HCT116 (cell line): ENCODE measurements around the gene FRMD4A. TPM values are rescaled to one million over a fixed set of nuclear protein-coding genes. Genes with fewer than 3 reads are reported as not detected.

Experiments used
- ATAC-seq: fragments of 200-7000 bp; cut with Tn5 transposase; 2 replicates; pipeline ENCODE4 v1.9.1; 2020; ENCODE audit warnings: mild to moderate bottlenecking, moderate library complexity
- BruUV-seq: library from RNA; stranded (reverse); fragments of 400-500 nt; replicated peaks from 2 replicates; lab custom pipeline; 2021; lab: Mats Ljungman, UMichigan
- CTCF ChIA-PET: fragments of 300-600 bp; sonication (Branson Sonifier 250); formaldehyde crosslinking; loops from one replicate; lab custom pipeline; 2021; ENCODE audit warnings: antibody characterized with exemption; lab: Charles Lee
- POLR2A ChIA-PET: fragments of 300-600, 350-600 bp; sonication (Branson Sonifier 250); formaldehyde crosslinking; loops from one replicate; lab custom pipeline; 2021; ENCODE audit warnings: antibody characterized with exemption; lab: Charles Lee
- RAD21 ChIA-PET, 2 experiments: fragments of 300-600 bp; sonication (Branson Sonifier 250); formaldehyde crosslinking; loops; one replicate each; lab custom pipeline; 2023; ENCODE audit warnings: low total read pairs in 2 of 2; ENCODE audit not compliant: uncharacterized antibody in 2 of 2, unreplicated experiment in 2 of 2, low non-redundant PET in 1 of 2; lab: Charles Lee
- DNase-seq: peaks from one replicate; pipeline ENCODE4 v3.0.0-alpha.2; 2010; ENCODE audit warnings: low read depth, low spot score
- H2AFZ ChIP-seq: fragments of 200-600 bp; shearing (Covaris generic), sonication (generic); 2 replicates; pipeline ENCODE4 v1.6.1; 2017; ENCODE audit warnings: low read depth, mixed run types, mixed read lengths, antibody characterized with exemption, low read length; ENCODE audit not compliant: poor library complexity, severe bottlenecking
- H3K27ac ChIP-seq: 2 replicates; pipeline ENCODE4 v1.5.1; 2012; ENCODE audit warnings: low read depth, low read length
- H3K27me3 ChIP-seq: fragments of 200-600 bp; sonication (generic); 2 replicates; pipeline ENCODE4 v1.6.1; 2016; ENCODE audit warnings: mixed run types, low read length, mixed read lengths; ENCODE audit not compliant: insufficient read depth
- H3K36me3 ChIP-seq, 2 experiments: fragments of 200-500 bp in 1 of 2; fragments of 200-600 bp in 1 of 2; sonication (Bioruptor generic) in 1 of 2; sonication (generic) in 1 of 2; 2 replicates each; pipeline versions ENCODE4 v1.5.1 to v1.6.1; 2014 to 2016; ENCODE audit warnings: low read length in 2 of 2, inconsistent platforms in 1 of 2, mixed read lengths in 1 of 2, mixed run types in 1 of 2; ENCODE audit not compliant: insufficient read depth in 2 of 2, control insufficient read depth in 1 of 2
- H3K4me1 ChIP-seq, 2 experiments: fragments of 200-600 bp in 1 of 2; sonication (generic) in 1 of 2; 2 replicates each; pipeline versions ENCODE4 v1.5.1 to v1.6.1; 2012 to 2017; ENCODE audit warnings: low read length in 2 of 2, inconsistent platforms in 1 of 2, mild to moderate bottlenecking in 1 of 2, mixed read lengths in 1 of 2, mixed run types in 1 of 2, moderate library complexity in 1 of 2; ENCODE audit not compliant: insufficient read depth in 2 of 2, control insufficient read depth in 1 of 2
- H3K4me2 ChIP-seq: fragments of 200-600 bp; sonication (generic); 2 replicates; pipeline ENCODE4 v1.6.1; 2017; ENCODE audit warnings: mixed run types, low read length, mixed read lengths
- H3K4me3 ChIP-seq, 2 experiments: fragments of 200-600 bp in 1 of 2; sonication (generic) in 1 of 2; replicated peaks in 1 of 2; 2 replicates each; pipeline ENCODE4 v1.5.1; 2011 to 2016; ENCODE audit warnings: low read length in 2 of 2, control low read depth in 1 of 2, low read depth in 1 of 2, mild to moderate bottlenecking in 1 of 2, mixed read lengths in 1 of 2, mixed run types in 1 of 2
- H3K79me2 ChIP-seq: fragments of 200-600 bp; sonication (generic); 2 replicates; pipeline ENCODE4 v1.6.1; 2017; ENCODE audit warnings: mild to moderate bottlenecking, mixed run types, low read length, moderate library complexity, mixed read lengths; ENCODE audit not compliant: insufficient read depth
- H3K9ac ChIP-seq: fragments of 200-600 bp; sonication (generic); 2 replicates; pipeline ENCODE4 v1.6.1; 2016; ENCODE audit warnings: low read length, mixed read lengths
- H3K9me2 ChIP-seq: fragments of 200-600 bp; sonication (generic), shearing (Covaris generic); 2 replicates; pipeline ENCODE4 v1.6.1; 2017; ENCODE audit warnings: mixed run types, mild to moderate bottlenecking, moderate library complexity; ENCODE audit not compliant: insufficient read depth
- H3K9me3 ChIP-seq, 2 experiments: fragments of 200-500 bp in 1 of 2; fragments of 200-600 bp in 1 of 2; sonication (Bioruptor generic) in 1 of 2; sonication (generic) in 1 of 2; 2 replicates each; pipeline ENCODE4 v1.6.1; 2014 to 2017; ENCODE audit warnings: low read length in 2 of 2, mixed read lengths in 2 of 2, inconsistent platforms in 1 of 2, low read depth in 1 of 2, mild to moderate bottlenecking in 1 of 2, mixed run types in 1 of 2, moderate library complexity in 1 of 2; ENCODE audit not compliant: control insufficient read depth in 1 of 2, insufficient read depth in 1 of 2
- H4K20me1 ChIP-seq: fragments of 200-600 bp; sonication (generic), shearing (Covaris generic); 2 replicates; pipeline ENCODE4 v1.6.1; 2017; ENCODE audit warnings: mixed run types, mild to moderate bottlenecking, moderate library complexity; ENCODE audit not compliant: insufficient read depth
- CEBPB ChIP-seq: IDR thresholded peaks from 2 replicates; pipeline ENCODE4 v1.6.1; 2012; ENCODE audit warnings: low read depth
- POLR2A ChIP-seq: IDR thresholded peaks from 2 replicates; pipeline ENCODE4 v1.7.0; 2011; ENCODE audit warnings: borderline replicate concordance; ENCODE audit not compliant: insufficient read depth, insufficient read length; ENCODE audit errors: extremely low read depth
- RAD21 ChIP-seq: IDR thresholded peaks from 2 replicates; pipeline ENCODE4 v1.6.1; 2012; ENCODE audit warnings: low read depth, mild to moderate bottlenecking
- SIN3A ChIP-seq: IDR thresholded peaks from 2 replicates; pipeline ENCODE4 v1.6.1; 2012; ENCODE audit warnings: low read depth
- TCF7L2 ChIP-seq: IDR thresholded peaks from 2 replicates; pipeline ENCODE4 v1.7.0; 2011; ENCODE audit warnings: borderline replicate concordance, inconsistent platforms; ENCODE audit not compliant: insufficient read depth, insufficient read length; ENCODE audit errors: extremely low read depth
- ZNF274 ChIP-seq: fragments of 200-500 bp; sonication (Bioruptor generic); IDR thresholded peaks from 2 replicates; pipeline ENCODE4 v1.6.1; 2014; ENCODE audit warnings: mild to moderate bottlenecking, low read depth, low read length, inconsistent platforms
- intact Hi-C: fragments of 100-400 bp; cut with micrococcal nuclease; formaldehyde crosslinking; loops from 2 replicates; pipeline ENCODE4 v1.10.0; 2022
- total RNA-seq: library from RNA; stranded (reverse); gene quantifications from one replicate; pipeline ENCODE4 v1.2.1, GENCODE V29; 2021; ENCODE audit not compliant: unreplicated experiment
- TF ChIP-seq, protein P1 (sequence below): IDR thresholded peaks from 2 replicates; pipeline ENCODE4 v1.6.1; 2012; ENCODE audit warnings: low read depth
- TF ChIP-seq, protein P2 (sequence below): IDR thresholded peaks from 2 replicates; pipeline ENCODE4 v1.6.1; 2012
- TF ChIP-seq, protein P3 (sequence below), 3 experiments: fragments of 200-600 bp in 1 of 3; sonication (generic) in 1 of 3; IDR thresholded peaks in 2 of 3; conservative IDR thresholded peaks in 1 of 3; 2 replicates each; pipeline ENCODE4 v1.5.1; 2012 to 2017; ENCODE audit warnings: low read depth in 2 of 3, low read length in 2 of 3, antibody characterized with exemption in 1 of 3, borderline replicate concordance in 1 of 3, control low read depth in 1 of 3, mild to moderate bottlenecking in 1 of 3, mixed read lengths in 1 of 3, mixed run types in 1 of 3, moderate library complexity in 1 of 3; ENCODE audit not compliant: insufficient read depth in 1 of 3

FRMD4A gene
- total RNA-seq, 1 experiment from 2014 or later = 0.20 TPM

DNA sequence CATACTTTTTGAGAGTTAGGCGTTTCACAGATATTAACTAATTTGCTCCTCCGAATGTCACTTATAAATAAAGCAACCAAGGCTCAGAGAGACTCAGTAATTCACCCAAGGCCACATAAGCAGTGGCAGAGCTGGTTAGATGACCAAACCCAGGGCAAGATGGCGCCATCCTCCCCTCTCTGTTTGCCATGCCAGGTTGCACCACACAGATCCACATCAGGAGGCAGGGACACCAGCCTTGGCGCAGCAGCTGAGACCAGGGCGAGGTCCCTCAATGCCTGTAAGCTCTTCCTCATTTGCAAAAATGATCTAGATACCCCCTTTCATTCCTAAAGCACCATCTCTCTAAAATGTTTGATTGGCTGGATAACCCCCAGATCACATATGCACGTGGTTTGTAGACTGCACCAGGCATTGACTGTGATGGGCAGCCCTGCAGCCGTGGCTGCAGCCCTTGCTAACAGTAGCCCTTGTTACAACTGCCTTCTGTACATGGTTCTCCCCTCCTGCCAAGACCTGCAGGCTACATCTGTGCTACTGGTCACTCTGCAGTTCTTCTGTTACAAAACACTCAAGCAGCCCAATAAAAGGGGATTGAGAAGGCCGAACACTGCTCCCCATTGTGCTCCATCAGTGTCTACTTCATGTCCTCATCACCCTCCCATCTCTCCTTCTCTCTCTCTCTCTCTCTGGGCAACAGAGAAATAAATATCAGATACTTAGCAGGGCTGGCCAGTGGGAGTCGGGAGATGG lies 445.3 kb downstream of the FRMD4A start:
- no peak overlapping the region for H3K4me2 ChIP-seq
- H4K20me1 ChIP-seq = no peaks in the 10 kb centered on the region
- ATAC-seq = no peak
- no peak overlapping the region for H3K9ac ChIP-seq
- TF ChIP-seq SIN3A = no peak
- BruUV-seq = no TSS peak
- intact Hi-C loops = no loop called here
- no peak for DNase-seq
- H2AFZ ChIP-seq = no peak overlapping the region
- no peaks in the 10 kb centered on the region for H3K79me2 ChIP-seq
- POLR2A ChIA-PET = no interaction called here
- H3K4me1 ChIP-seq = peaks cover 0 to 7% of the 10 kb centered on the region in 2 experiments; a peak in 1 of 4 replicates
- H3K27me3 ChIP-seq = peaks cover 35% of the 10 kb centered on the region
- RAD21 ChIA-PET = no interaction called here
- no peak overlapping the region for H3K4me3 ChIP-seq
- no peak overlapping the region for H3K27ac ChIP-seq
- CTCF ChIA-PET = no interaction called here
- no peaks in the 10 kb centered on the region for H3K9me2 ChIP-seq
- no peaks in the 10 kb centered on the region for H3K9me3 ChIP-seq
- no peaks in the 10 kb centered on the region for H3K36me3 ChIP-seq

DNA sequence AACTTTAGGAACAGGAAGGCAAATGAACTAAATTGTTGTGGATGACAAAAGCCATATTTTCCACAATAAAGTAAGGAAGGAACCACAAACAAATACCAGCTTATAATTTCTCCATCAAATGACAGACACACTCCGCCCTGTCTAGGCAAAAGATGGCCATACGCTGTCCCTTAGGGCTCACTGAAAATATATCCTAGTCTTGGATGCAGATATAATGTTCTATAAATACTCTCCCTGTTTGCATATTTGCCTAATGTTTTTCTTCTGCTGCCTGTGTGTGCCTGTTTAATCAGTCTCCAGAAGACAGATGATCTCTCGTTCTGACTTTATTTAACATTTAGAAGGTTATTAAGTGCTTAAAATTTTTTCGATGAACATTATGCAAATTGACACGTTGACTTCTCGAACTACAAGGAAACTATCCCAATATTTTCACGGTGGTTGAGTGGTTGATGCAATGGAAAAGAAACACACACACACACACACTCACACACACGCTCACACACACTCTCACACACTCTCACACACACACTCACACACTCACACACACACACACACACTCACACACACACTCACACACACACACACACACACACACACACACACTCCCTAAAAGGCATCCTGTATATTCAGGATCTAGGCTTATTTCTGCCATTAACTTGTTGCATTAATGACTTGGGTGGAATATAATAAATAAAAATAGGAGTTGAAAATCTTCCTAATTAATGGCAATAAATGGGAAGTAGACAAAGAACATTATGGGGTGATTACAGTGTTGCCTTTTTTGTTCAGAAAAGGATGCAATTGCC lies 446.9 kb downstream of the FRMD4A start:
- Histone ChIP-seq H3K9me3 (no peaks in the 10 kb centered on the region), H3K9me2 (no peaks in the 10 kb centered on the region), H3K27me3 (peaks cover 21% of the 10 kb centered on the region), H3K4me3 (no peak overlapping the region), H3K79me2 (no peaks in the 10 kb centered on the region), H3K4me1 (peaks cover 0 to 7% of the 10 kb centered on the region in 2 experiments; a peak in 1 of 4 replicates), H3K4me2 (no peak overlapping the region), H3K36me3 (no peaks in the 10 kb centered on the region), H4K20me1 (no peaks in the 10 kb centered on the region), H3K9ac (no peak overlapping the region), H3K27ac (no peak overlapping the region), H2AFZ (no peak overlapping the region)
- no TSS peak for BruUV-seq
- intact Hi-C loops = no loop called here
- ChIA-PET POLR2A (no interaction called here), CTCF (no interaction called here), RAD21 (no interaction called here)
- ATAC-seq (no peak), DNase-seq (no peak)
- TF ChIP-seq SIN3A (no peak), ZNF274 (no peak), CEBPB (no peak), TCF7L2 (no peak), RAD21 (no peak), POLR2A (no peak)
- TF ChIP-seq, protein P1, sequence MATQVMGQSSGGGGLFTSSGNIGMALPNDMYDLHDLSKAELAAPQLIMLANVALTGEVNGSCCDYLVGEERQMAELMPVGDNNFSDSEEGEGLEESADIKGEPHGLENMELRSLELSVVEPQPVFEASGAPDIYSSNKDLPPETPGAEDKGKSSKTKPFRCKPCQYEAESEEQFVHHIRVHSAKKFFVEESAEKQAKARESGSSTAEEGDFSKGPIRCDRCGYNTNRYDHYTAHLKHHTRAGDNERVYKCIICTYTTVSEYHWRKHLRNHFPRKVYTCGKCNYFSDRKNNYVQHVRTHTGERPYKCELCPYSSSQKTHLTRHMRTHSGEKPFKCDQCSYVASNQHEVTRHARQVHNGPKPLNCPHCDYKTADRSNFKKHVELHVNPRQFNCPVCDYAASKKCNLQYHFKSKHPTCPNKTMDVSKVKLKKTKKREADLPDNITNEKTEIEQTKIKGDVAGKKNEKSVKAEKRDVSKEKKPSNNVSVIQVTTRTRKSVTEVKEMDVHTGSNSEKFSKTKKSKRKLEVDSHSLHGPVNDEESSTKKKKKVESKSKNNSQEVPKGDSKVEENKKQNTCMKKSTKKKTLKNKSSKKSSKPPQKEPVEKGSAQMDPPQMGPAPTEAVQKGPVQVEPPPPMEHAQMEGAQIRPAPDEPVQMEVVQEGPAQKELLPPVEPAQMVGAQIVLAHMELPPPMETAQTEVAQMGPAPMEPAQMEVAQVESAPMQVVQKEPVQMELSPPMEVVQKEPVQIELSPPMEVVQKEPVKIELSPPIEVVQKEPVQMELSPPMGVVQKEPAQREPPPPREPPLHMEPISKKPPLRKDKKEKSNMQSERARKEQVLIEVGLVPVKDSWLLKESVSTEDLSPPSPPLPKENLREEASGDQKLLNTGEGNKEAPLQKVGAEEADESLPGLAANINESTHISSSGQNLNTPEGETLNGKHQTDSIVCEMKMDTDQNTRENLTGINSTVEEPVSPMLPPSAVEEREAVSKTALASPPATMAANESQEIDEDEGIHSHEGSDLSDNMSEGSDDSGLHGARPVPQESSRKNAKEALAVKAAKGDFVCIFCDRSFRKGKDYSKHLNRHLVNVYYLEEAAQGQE = no peak
- TF ChIP-seq, protein P2, sequence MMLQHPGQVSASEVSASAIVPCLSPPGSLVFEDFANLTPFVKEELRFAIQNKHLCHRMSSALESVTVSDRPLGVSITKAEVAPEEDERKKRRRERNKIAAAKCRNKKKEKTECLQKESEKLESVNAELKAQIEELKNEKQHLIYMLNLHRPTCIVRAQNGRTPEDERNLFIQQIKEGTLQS = no peak
- TF ChIP-seq, protein P3, sequence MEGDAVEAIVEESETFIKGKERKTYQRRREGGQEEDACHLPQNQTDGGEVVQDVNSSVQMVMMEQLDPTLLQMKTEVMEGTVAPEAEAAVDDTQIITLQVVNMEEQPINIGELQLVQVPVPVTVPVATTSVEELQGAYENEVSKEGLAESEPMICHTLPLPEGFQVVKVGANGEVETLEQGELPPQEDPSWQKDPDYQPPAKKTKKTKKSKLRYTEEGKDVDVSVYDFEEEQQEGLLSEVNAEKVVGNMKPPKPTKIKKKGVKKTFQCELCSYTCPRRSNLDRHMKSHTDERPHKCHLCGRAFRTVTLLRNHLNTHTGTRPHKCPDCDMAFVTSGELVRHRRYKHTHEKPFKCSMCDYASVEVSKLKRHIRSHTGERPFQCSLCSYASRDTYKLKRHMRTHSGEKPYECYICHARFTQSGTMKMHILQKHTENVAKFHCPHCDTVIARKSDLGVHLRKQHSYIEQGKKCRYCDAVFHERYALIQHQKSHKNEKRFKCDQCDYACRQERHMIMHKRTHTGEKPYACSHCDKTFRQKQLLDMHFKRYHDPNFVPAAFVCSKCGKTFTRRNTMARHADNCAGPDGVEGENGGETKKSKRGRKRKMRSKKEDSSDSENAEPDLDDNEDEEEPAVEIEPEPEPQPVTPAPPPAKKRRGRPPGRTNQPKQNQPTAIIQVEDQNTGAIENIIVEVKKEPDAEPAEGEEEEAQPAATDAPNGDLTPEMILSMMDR (IDR thresholded peaks at IDR 0.05 in 2 of 3, conservative IDR thresholded peaks at IDR 0.05 in 1 of 3; ENCODE audit: borderline replicate concordance in 1 of 3, insufficient read depth in 1 of 3, low read depth in 2 of 3, low read length in 2 of 3) = no peak
